GM18861 (cell line): ENCODE measurements around the gene CD3D.
"Not testable (repeated sequence)": the region's sequence is repeated elsewhere in the genome, so short reads cannot be mapped to it uniquely, and the experiment has no call there.

ENCODE experiments used
- ATAC-seq: cut with Tn5 transposase; IDR thresholded peaks from one replicate; pipeline ENCODE4 v1.9.1; 2021; ENCODE audit not compliant: unreplicated experiment

The CD3D gene

GRCh38 chr11:118339281-118339961, 3.1 kb downstream of the CD3D start:
- ATAC-seq = no peak

DNA sequence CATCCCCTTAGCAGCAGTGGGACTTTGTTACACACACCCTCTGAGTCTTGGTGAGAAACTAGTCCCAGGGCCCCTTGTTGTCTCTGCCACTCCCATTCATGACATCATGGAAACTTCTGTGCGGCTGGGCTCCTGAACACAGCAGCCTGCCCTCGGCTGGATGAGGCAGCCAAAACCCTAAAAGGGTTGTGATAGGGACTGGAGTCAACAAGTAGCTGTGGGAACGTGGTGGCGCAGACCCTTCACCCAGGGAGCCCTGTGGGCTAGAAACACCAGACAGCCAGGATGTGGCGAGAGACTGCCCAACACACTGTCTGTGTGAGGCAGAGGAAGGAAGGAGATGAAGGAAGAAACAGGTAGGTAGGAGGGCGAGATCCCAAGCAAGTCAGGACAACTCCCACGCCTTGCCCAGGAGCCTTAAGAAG, 3.9 kb downstream of the CD3D start:
- ATAC-seq = no peak

DNA sequence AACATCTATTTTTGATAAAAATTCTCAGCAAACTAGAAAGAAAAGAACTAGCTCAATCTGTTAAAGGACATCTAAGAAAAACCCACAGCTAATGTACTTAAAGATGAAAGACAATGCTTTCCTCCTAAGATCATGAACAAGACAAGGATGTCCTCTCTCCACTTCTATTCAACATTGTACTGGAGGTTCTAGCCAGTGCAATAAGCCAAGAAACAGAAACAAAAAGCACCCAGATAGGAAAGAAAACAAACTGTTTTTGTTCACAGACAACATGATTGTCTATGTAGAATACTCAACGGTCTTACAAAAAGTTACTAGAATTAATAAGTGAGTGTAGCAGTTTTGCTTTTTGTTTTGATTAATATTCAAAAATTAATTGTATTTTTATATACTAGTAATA, 7.8 kb downstream of the CD3D start:
- no peak for ATAC-seq

DNA sequence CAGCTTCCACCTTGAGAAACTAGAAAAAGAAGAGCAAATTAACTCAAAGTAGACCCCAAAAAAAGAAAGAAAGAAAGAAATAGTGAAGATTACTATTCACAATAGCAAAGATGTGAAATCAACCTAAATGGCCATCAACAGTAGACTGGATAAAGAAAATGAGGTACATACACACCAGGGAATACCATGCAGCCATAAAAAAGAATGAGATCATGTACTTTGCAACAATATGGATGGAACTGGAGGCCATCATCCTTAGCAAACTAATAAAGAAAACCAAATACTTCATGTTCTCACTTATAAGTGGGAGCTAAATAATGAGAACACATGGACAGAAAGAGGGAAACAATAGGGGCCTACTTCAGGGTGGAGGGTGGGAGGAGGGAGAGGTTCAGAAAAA, 13.8 kb downstream of the CD3D start:
- ATAC-seq = no peak

DNA sequence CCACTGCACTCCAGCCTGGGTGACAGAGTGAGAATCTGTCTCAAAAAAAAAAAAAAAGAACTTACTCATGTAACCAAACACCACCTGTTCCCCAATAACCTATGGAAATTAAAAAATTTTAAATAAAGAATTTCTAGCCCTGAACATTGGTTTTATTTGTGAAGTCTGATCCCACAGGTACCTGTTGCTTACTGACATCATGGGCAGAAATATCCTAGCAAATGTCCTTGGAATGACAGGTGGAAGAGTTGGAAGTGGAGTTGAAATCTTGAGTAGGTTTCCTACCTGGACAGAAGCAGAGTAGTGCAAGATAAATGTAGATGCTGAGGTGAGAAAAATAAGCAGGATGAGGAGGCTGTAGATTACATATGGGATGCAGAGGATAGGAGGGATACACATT, 17.2 kb downstream of the CD3D start:
- ATAC-seq = no peak

- no peak for ATAC-seq
Observed at GRCh38 chr11:118322721-118323120, 19.8 kb downstream of the CD3D start.

- ATAC-seq = no peak
Observed at GRCh38 chr11:118321386-118322082, 21.0 kb downstream of the CD3D start.

DNA sequence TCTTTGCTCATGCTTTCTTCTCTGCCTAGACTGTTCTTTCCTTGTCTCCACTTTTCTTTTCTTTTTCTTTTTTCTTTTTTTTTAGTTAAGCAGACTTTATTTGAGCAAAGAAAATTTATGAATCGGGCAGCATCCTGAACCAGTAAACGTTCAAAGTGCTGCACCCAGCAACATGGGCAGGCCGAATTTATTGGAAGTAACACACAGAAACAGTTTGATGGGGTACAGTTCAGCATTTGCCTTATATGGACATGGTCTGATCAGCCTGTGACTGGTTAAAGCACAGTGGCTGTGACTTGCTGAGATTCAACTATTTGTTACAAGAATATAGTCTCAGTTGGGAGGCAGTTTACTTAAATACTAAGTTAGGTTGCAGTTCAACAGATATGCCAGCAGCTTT, 22.0 kb downstream of the CD3D start:
- ATAC-seq = no peak

DNA sequence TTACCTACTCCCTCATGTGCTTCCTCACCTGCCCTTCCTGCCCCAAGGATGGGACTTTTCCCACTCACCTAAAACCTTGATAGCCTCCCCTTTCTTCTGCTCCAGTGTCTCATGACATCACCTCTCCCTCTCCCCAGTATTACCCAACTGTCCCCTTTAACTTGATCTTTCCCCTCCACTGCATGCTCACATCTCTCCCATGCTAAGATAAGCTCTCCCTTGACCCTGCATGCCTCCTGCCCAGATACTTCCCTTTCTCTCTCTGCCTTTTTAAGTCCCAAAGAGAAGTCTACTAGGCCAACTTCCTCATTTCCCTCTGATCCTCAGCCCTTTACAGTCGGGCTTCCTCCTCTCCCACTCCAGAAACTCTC, 23.2 kb downstream of the CD3D start:
- no peak for ATAC-seq

- ATAC-seq = no peak
Observed at GRCh38 chr11:118318581-118319336, 23.7 kb downstream of the CD3D start.

DNA sequence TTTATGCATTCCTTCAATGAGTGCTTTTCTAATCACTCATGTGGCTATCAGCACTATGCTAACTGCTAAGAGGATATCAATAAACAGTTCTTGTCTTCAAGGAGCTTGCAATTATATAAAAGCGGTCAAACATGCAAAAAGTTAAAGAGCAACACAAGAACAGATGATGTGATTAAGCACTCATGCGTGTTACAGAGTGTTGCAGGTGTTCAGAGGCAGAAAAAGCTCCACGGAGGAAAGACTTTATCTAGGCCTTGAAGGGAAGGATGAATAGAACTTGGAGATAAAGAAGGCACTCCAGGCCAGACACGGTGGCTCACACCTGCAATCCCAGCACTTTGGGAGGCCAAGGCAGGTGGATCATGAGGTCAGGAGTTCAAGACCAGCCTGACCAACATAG, 24.4 kb downstream of the CD3D start:
- ATAC-seq = no peak

- no peak for ATAC-seq
Observed at GRCh38 chr11:118314988-118315411, 27.5 kb downstream of the CD3D start.

- ATAC-seq = no peak
Observed at GRCh38 chr11:118313242-118313641, 29.3 kb downstream of the CD3D start.

DNA sequence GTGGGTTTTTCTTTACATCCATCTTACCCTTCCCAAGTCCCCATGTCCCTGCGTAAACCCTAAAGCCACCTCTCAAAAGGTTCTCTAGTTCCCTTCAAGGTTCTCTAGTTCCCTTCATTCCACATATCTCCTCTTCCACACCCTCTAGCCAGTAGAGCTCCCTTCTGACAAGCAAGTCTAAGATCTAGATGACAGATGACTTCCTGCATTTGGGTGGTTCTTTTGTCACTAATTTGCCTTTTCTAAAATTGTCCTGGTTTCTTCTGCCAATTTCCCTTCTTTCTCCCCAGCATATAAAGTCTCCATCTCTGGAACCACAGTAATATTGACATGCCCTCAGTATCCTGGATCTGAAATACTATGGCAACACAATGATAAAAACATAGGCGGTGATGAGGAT, 30.2 kb downstream of the CD3D start:
- no peak for ATAC-seq

DNA sequence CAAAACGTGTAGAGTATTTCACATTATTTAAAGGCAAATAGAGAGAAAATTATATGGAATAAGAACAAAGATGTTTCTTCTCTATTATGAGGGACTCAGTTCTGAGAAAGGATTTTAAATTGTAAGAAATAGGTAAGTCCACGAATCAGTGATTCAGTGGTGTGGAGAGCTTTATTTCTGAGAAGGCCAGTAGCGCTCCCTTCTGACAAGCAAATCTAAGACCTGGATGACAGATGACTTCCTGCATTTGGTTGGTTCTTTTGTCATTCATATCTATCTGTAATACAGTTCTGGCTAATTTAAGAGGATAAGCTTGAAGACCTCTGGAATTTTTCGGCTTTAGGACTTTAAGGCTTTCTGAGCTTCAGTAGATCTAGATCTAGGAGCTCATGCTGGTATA, 31.0 kb downstream of the CD3D start:
- no peak for ATAC-seq

- no peak for ATAC-seq
Observed at GRCh38 chr11:118310781-118311485, 31.6 kb downstream of the CD3D start.

- no peak for ATAC-seq
Observed at GRCh38 chr11:118310271-118310670, 32.2 kb downstream of the CD3D start.

DNA sequence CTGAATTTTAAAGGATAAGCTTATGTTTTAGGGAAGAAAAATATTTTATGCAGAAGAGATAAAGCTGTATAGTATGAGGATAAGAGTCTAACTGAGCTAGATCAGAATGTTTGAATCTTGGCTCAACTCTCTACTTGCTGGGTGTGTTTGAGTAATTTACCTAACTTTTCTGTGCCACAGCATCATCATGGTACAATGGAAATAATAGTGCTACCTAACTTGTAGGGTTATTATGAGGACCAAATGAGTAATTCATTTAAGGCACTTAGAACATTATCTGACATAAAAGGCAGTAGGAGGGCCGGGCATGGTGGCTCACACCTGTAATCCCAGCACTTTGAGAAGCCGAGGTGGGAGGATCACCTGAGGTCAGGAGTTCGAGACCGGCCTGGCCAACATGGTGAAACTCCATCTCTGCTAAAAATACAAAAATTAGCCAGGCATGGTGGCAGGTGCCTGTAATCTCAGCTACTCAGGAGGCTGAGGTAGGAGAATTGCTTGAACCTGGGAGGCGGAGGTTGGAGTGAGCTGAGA, 33.4 kb downstream of the CD3D start:
- ATAC-seq = not testable (repeated sequence)

GRCh38 chr11:118306556-118306955, 35.9 kb downstream of the CD3D start:
- ATAC-seq = no peak

DNA sequence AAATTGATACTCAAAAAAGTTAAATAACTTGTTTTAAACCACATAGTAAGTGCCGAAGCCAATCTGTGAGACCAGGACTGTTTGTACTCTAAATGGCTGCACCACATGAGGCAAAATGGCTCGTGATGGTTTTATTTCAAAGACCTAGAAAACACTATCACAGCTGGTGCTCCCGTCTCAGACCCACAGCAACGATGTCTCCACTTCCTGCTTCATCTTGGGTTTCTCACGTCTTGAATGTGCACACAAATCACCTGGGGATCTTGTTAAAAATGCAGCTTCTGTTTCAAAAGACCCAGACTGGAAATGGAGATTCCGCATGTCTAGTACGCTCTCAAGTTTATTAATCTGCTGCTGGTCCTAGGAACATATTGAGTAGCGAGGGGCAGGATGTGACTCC, 36.8 kb downstream of the CD3D start:
- ATAC-seq = no peak

- no peak for ATAC-seq
Observed at GRCh38 chr11:118304568-118305248, 37.8 kb downstream of the CD3D start, which contains the start of gene CD3E. Gene CD3E (plus strand): TSS chr11:118304730. CDS start chr11:118304953, 223 bp downstream.
